SU-DHL-6 (cell line): Measurements from ENCODE around the gene LRRC72.

ENCODE experiments used
- H2AFZ ChIP-seq: fragments of 200-600 bp; sonication (generic); 2 replicates; pipeline ENCODE4 v1.6.1; 2014; ENCODE audit warnings: low read depth, mild to moderate bottlenecking, moderate library complexity, mixed read lengths, antibody characterized with exemption, low read length; ENCODE audit not compliant: severe bottlenecking
- H3F3A ChIP-seq: fragments of 200-600 bp; shearing (Covaris generic); 2 replicates; pipeline ENCODE4 v1.6.0; 2016; ENCODE audit warnings: antibody characterized with exemption, mild to moderate bottlenecking; ENCODE audit not compliant: insufficient read depth
- H3K27ac ChIP-seq: fragments of 200-600 bp; sonication (generic); 2 replicates; pipeline ENCODE4 v1.5.1; 2016; ENCODE audit warnings: low read depth, mild to moderate bottlenecking, low read length, moderate library complexity, mixed read lengths
- H3K27me3 ChIP-seq: fragments of 200-600 bp; sonication (generic), shearing (Covaris generic); 2 replicates; pipeline ENCODE4 v1.6.0; 2014; ENCODE audit warnings: mild to moderate bottlenecking, low read length
- H3K36me3 ChIP-seq: fragments of 200-600 bp; sonication (generic); 2 replicates; pipeline ENCODE4 v1.6.1; 2014; ENCODE audit warnings: mild to moderate bottlenecking, low read length, mixed read lengths
- H3K4me2 ChIP-seq: fragments of 300-600, 200-600 bp; shearing (Covaris generic), sonication (generic); 2 replicates; pipeline ENCODE4 v1.6.0; 2014; ENCODE audit warnings: low read length, low read depth, mild to moderate bottlenecking; ENCODE audit not compliant: poor library complexity, severe bottlenecking
- H3K4me3 ChIP-seq: fragments of 200-600 bp; sonication (generic); 2 replicates; pipeline ENCODE4 v1.5.1; 2014; ENCODE audit warnings: antibody characterized with exemption, low read length, mild to moderate bottlenecking, mixed read lengths; ENCODE audit not compliant: insufficient read depth, poor library complexity, severe bottlenecking
- H3K79me2 ChIP-seq: fragments of 200-600 bp; sonication (generic); 2 replicates; pipeline ENCODE4 v1.6.1; 2014; ENCODE audit warnings: mild to moderate bottlenecking, low read length, moderate library complexity; ENCODE audit not compliant: insufficient read depth
- H3K9ac ChIP-seq: fragments of 200-600 bp; sonication (generic); 2 replicates; pipeline ENCODE4 v1.7.0; 2014; ENCODE audit warnings: mild to moderate bottlenecking, low read length
- H3K9me2 ChIP-seq: fragments of 200-600 bp; sonication (generic); replicated peaks from 2 replicates; pipeline ENCODE4 v1.6.1; 2014; ENCODE audit warnings: low read length; ENCODE audit not compliant: insufficient read depth
- H3K9me3 ChIP-seq: fragments of 200-600 bp; sonication (generic); 2 replicates; pipeline ENCODE4 v1.6.1; 2014; ENCODE audit warnings: low read length, mixed read lengths; ENCODE audit not compliant: insufficient read depth
- H4K20me1 ChIP-seq: fragments of 200-600 bp; sonication (generic); 2 replicates; pipeline ENCODE4 v1.6.1; 2014; ENCODE audit warnings: low read depth, mild to moderate bottlenecking, antibody characterized with exemption, low read length, moderate library complexity, mixed read lengths
- CTCF ChIP-seq: fragments of 200-600 bp; sonication (generic); IDR thresholded peaks from one replicate; pipeline ENCODE4 v1.5.1; 2017; ENCODE audit warnings: antibody characterized with exemption, mild to moderate bottlenecking, low read length, moderate library complexity; ENCODE audit not compliant: insufficient read depth, poor library complexity, severe bottlenecking
- EZH2phosphoT487 ChIP-seq: fragments of 200-600 bp; sonication (generic), shearing (Covaris generic); conservative IDR thresholded peaks from 2 replicates; pipeline ENCODE4 v1.6.1; 2018; ENCODE audit warnings: mild to moderate bottlenecking, antibody characterized with exemption, low read length, moderate library complexity, mixed read lengths

Gene LRRC72

GRCh38 chr7:16509829-16510228, 16.8 kb upstream of the LRRC72 start:
- no peak overlapping the region for H3K4me2 ChIP-seq
- no peaks in the 10 kb centered on the region for H3K27me3 ChIP-seq
- no peaks in the 10 kb centered on the region for H3K79me2 ChIP-seq
- H4K20me1 ChIP-seq = no peaks in the 10 kb centered on the region
- H3K36me3 ChIP-seq = no peaks in the 10 kb centered on the region
- no peaks in the 10 kb centered on the region for H3F3A ChIP-seq
- no peak overlapping the region for H3K9ac ChIP-seq
- H3K9me3 ChIP-seq = no peaks in the 10 kb centered on the region
- no peak overlapping the region for H2AFZ ChIP-seq
- H3K27ac ChIP-seq = no peak overlapping the region
- no peak overlapping the region for H3K4me3 ChIP-seq
- H3K9me2 ChIP-seq = no peaks in the 10 kb centered on the region
- TF ChIP-seq EZH2phosphoT487 (no peak), CTCF (no peak)

- no peak overlapping the region for H3K4me2 ChIP-seq
- H3K4me3 ChIP-seq = no peak overlapping the region
- no peaks in the 10 kb centered on the region for H3K79me2 ChIP-seq
- H3K9ac ChIP-seq = no peak overlapping the region
- H4K20me1 ChIP-seq = no peaks in the 10 kb centered on the region
- no peaks in the 10 kb centered on the region for H3K27me3 ChIP-seq
- H3K27ac ChIP-seq = no peak overlapping the region
- no peaks in the 10 kb centered on the region for H3F3A ChIP-seq
- H2AFZ ChIP-seq = no peak overlapping the region
- TF ChIP-seq EZH2phosphoT487 (no peak), CTCF (no peak)
- no peaks in the 10 kb centered on the region for H3K9me2 ChIP-seq
- no peaks in the 10 kb centered on the region for H3K9me3 ChIP-seq
- H3K36me3 ChIP-seq = no peaks in the 10 kb centered on the region
These were observed 15.3 kb upstream of the LRRC72 start for GRCh38 chr7:16511314-16511713.

GRCh38 chr7:16512097-16512496, 14.5 kb upstream of the LRRC72 start:
- no peak overlapping the region for H3K4me3 ChIP-seq
- no peak overlapping the region for H2AFZ ChIP-seq
- H3K36me3 ChIP-seq = no peaks in the 10 kb centered on the region
- no peak overlapping the region for H3K27ac ChIP-seq
- no peaks in the 10 kb centered on the region for H3K79me2 ChIP-seq
- no peaks in the 10 kb centered on the region for H3F3A ChIP-seq
- no peaks in the 10 kb centered on the region for H3K9me2 ChIP-seq
- H3K4me2 ChIP-seq = no peak overlapping the region
- no peak for TF ChIP-seq CTCF
- TF ChIP-seq EZH2phosphoT487 = no peak
- no peak overlapping the region for H3K9ac ChIP-seq
- no peaks in the 10 kb centered on the region for H4K20me1 ChIP-seq
- H3K27me3 ChIP-seq = no peaks in the 10 kb centered on the region
- no peaks in the 10 kb centered on the region for H3K9me3 ChIP-seq
